Astrocyte of the spinal cord (primary cell): Measurements from ENCODE around the gene TM4SF18.

Experiments
- DNase-seq: peaks from one replicate; pipeline ENCODE4 v3.0.0; 2011; ENCODE audit warnings: low read depth, low spot score
- H3K4me3 ChIP-seq: 2 replicates; pipeline ENCODE4 v1.5.1; 2011; ENCODE audit warnings: low read depth, mild to moderate bottlenecking, low read length, moderate library complexity
- CTCF ChIP-seq: IDR thresholded peaks from 2 replicates; pipeline ENCODE4 v1.5.1; 2012; ENCODE audit warnings: low read depth, mild to moderate bottlenecking, low read length, inconsistent platforms
- in situ Hi-C: cut with HindIII; loops from 2 replicates; pipeline ENCODE4 v1.10.0; 2017; ENCODE audit warnings: low sequenced_read_pairs

Gene TM4SF18

GRCh38 chr3:149271669-149272068 is 61.8 kb downstream of the TM4SF18 start:
- DNase-seq, result no peak
- H3K4me3 ChIP-seq, result no peak overlapping the region
- TF ChIP-seq CTCF, result no peak
- in situ Hi-C loops, result no loop called here

- no peak overlapping the region for H3K4me3 ChIP-seq
- in situ Hi-C loops, result no loop called here
- DNase-seq, result no peak
- no peak for TF ChIP-seq CTCF
Observed at GRCh38 chr3:149270180-149270579, 63.3 kb downstream of the TM4SF18 start.

- H3K4me3 ChIP-seq, result no peak overlapping the region
- in situ Hi-C loops, result no loop called here
- no peak for DNase-seq
- no peak for TF ChIP-seq CTCF
Observed at GRCh38 chr3:149269687-149270086, 63.7 kb downstream of the TM4SF18 start.
